Stimulated activated naive CD4-positive, alpha-beta T cell treated with Interleukin-2 at 50 U/mL for 16 hours (primary cell): Measurements from ENCODE around the gene GCSAM.

Experiments used
- DNase-seq: peaks from one replicate; lab custom pipeline; 2025; lab: John Stamatoyannopoulos, UW

Gene GCSAM

GRCh38 chr3:112104774-112105173 lies 28.3 kb downstream of the GCSAM start:
- no peak for DNase-seq

GRCh38 chr3:112101916-112102315 lies 31.1 kb downstream of the GCSAM start:
- no peak for DNase-seq

GRCh38 chr3:112097378-112097777 lies 35.7 kb downstream of the GCSAM start:
- DNase-seq: no peak

- no peak for DNase-seq
These were observed 36.9 kb downstream of the GCSAM start for GRCh38 chr3:112096176-112096575.

- DNase-seq: no peak
These were observed 37.3 kb downstream of the GCSAM start for GRCh38 chr3:112095731-112096130.

GRCh38 chr3:112093180-112093522 lies 39.9 kb downstream of the GCSAM start:
- no peak for DNase-seq

GRCh38 chr3:112092496-112093179 lies 40.4 kb downstream of the GCSAM start:
- DNase-seq: no peak

GRCh38 chr3:112090887-112091586 lies 42.0 kb downstream of the GCSAM start:
- DNase-seq: no peak

- DNase-seq: no peak
These were observed 42.8 kb downstream of the GCSAM start for GRCh38 chr3:112089956-112090886.

GRCh38 chr3:112088944-112089343 lies 44.1 kb downstream of the GCSAM start:
- DNase-seq: no peak

GRCh38 chr3:112087746-112088145 lies 45.3 kb downstream of the GCSAM start:
- no peak for DNase-seq

GRCh38 chr3:112086875-112087524 lies 46.0 kb downstream of the GCSAM start:
- DNase-seq: no peak

GRCh38 chr3:112086076-112086854 lies 46.8 kb downstream of the GCSAM start, which contains the start of gene C3orf52:
C3orf52 (plus strand) TSS chr3:112086389; CDS start chr3:112086408, 19 bp downstream.
- DNase-seq: peak; percentile 66

GRCh38 chr3:112085735-112086075 lies 47.3 kb downstream of the GCSAM start:
- no peak for DNase-seq

- no peak for DNase-seq
These were observed 47.9 kb downstream of the GCSAM start for GRCh38 chr3:112084980-112085705.

GRCh38 chr3:112083239-112083638 lies 49.8 kb downstream of the GCSAM start:
- no peak for DNase-seq

GRCh38 chr3:112078125-112079083 lies 54.6 kb downstream of the GCSAM start:
- no peak for DNase-seq

- DNase-seq: peak; percentile 6
These were observed 58.2 kb downstream of the GCSAM start for GRCh38 chr3:112074616-112075497.
